Progenitor cell of endocrine pancreas (in vitro differentiated cells): ENCODE data around the gene URGCP. TPM values are rescaled to one million over a fixed set of nuclear protein-coding genes. Genes with fewer than 3 reads are reported as not detected.

Source experiments
- total RNA-seq: library from RNA; stranded (reverse); gene quantifications from 2 replicates; pipeline ENCODE4 v1.2.1, GENCODE V29; 2021

URGCP gene
- total RNA-seq, 1 donor from 2014 or later: 40.0 TPM

Other genes with a start within 250 kb of the URGCP start
- gene COA1, start 177.1 kb downstream of the URGCP start, total RNA-seq: 85.1 and 85.3 TPM in 2 replicates
- gene BLVRA, start 147.9 kb downstream of the URGCP start, total RNA-seq: 20.3 and 22.4 TPM in 2 replicates
- 62.7 and 72.8 TPM in 2 replicates for gene MRPS24, start 37.1 kb downstream of the URGCP start, total RNA-seq
- gene UBE2D4, start 19.8 kb upstream of the URGCP start, total RNA-seq: 17.1 and 17.3 TPM in 2 replicates
- not detected in 2 replicates for gene SPDYE1, start 91.3 kb upstream of the URGCP start, total RNA-seq
- gene DBNL, start 138.1 kb upstream of the URGCP start, total RNA-seq: 68.0 and 68.3 TPM in 2 replicates
- 1.8 and 2.5 TPM in 2 replicates for gene PGAM2, start 159.0 kb upstream of the URGCP start, total RNA-seq
- 33.3 and 33.8 TPM in 2 replicates for gene POLM, start 175.9 kb upstream of the URGCP start, total RNA-seq
- 52.2 and 57.5 TPM in 2 replicates for gene AEBP1, start 197.7 kb upstream of the URGCP start, total RNA-seq
- gene POLD2, start 217.0 kb upstream of the URGCP start, total RNA-seq: 95.4 and 104 TPM in 2 replicates
- gene MYL7, start 234.7 kb upstream of the URGCP start, total RNA-seq: 1.5 and 1.7 TPM in 2 replicates